ENCODE results near the gene YIF1A.

DNA sequence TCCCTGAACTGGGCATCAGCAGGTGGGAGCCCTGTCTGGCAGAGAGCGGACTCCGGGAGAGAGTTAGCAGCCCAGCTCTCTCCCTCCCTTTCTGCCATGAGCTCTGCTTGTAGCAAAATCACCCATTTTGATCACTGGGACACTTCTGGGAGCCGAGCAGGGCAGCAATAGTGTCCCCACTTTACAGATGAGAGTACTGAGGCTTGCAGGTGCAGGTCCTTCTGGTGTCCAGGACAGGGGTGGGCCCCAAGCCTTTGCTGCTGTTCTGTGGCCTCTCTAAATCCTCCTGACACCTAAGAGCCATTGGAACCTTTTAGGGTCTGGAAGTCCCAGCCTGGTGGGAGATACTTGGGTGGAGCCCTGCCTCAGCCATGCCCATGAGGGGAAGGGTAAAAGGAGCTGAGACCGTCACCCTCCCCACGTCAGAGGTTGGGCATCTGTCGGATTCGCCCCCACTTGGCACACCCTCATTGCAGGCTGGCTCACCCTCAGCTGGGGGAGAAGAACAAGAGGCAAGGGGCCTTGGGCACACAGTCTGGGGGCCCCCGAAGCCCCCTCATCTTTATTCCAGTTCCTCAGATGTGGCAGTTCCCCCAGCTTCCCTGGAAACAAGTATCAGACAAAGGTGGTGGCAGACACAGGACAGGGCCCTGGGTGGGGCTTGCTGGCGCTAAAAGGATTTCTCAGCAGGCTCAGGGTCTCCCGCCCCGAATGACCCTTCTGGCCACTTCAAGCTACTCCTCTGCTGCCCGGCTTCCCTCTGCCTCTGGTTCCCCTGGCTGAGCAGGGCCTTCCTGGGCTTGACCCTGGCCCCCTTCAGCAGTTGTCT lies 42.8 kb upstream of the YIF1A start:
- no peak for TF ChIP-seq POLR2AphosphoS5 (IDR thresholded peaks at IDR 0.05; ENCODE audit: low read depth, low read length)
- no peak for TF ChIP-seq POLR2A (IDR thresholded peaks at IDR 0.05; ENCODE audit: low read depth, low read length)
- no peak for TF ChIP-seq TAF1 (IDR thresholded peaks at IDR 0.05; ENCODE audit: borderline replicate concordance, low read depth, low read length)

All from GM12892 (cell line).